GOT3 (cell line): Measurements from ENCODE around the gene MOSMO.
"Not testable (repeated sequence)": the region's sequence is repeated elsewhere in the genome, so short reads cannot be mapped to it uniquely, and the experiment has no call there.

Source experiments
- DNase-seq: peaks from one replicate; lab custom pipeline; 2025; ENCODE audit warnings: mixed read lengths; lab: John Stamatoyannopoulos, UW

MOSMO gene

GRCh38 chr16:22093331-22093730 is 85.4 kb downstream of the MOSMO start:
- no peak for DNase-seq

- DNase-seq, result no peak
Measured at GRCh38 chr16:22093996-22094395, 86.1 kb downstream of the MOSMO start.

- DNase-seq, result no peak
Measured at GRCh38 chr16:22098405-22099255, 90.7 kb downstream of the MOSMO start.

DNA sequence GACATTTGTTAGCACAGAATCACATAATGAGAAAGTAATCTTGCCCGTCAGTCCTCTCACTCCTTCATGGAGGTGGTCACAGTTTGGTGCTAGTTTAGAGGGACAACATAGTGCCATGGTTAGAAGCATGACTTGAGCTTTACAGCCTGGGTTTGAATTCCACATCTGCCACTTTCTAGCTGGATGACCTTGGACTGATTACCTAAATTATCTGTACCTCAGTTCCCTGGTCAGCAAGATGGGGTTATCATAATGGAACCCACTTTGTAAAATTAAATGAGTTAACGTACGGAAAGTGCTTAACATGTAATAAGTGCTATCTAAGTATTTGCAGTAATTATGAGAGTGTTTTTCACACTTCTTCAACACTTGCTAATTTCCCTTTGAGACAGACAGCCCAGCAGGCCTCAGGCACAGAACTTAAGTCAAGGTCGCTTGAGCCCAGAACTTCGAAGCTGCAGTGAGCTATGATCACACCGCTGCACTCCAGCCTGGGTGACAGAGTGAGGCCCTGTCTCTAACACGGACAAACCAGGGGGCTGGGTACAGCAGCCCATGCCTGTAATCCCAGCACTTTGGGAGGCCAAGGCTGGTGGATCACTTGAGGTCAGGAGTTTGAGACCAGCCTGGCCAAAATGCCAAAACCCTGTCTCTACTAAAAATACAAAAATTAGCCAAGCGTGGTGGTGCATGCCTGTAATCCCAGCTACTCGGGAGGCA is 91.5 kb downstream of the MOSMO start:
- DNase-seq, result no peak

DNA sequence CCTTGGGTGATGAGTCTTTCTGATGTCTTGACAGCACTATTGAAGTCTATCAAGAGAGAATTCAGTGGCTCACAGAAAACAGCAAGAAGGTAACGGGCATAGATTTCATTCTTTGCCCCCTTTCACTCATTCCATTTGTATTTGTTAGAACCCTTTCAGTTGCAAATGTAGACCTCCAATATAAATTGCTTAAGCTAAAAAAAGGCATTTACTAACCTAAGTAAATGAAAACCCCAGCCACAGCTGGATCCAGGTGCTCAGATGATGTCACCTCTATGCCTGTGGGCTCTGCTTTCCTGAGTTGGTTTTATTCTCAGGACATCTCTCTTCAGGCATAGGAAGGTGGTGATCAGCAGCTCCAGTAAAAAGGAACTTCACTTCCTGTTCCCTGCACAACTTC is 95.5 kb downstream of the MOSMO start:
- no peak for DNase-seq

GRCh38 chr16:22109258-22109898 is 101.5 kb downstream of the MOSMO start:
- DNase-seq, result no peak

DNA sequence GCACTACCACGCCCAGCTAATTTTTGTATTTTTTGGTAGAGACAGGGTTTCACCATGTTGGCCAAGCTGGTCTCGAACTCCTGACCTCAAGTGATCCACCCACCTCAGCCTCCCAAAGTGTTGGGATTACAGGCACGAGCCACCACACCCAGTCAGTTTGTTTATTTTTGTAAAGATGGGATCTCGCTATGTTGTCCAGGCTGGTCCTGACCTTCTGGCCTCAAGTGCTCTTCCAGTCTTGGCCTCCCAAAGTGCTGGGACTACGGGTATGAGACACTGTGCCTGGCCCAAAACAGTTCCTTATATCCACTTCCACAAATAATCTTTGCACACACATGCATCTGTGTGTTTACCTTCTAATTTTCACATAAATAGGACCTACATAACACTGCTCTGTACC is 103.7 kb downstream of the MOSMO start:
- DNase-seq, result not testable (repeated sequence)

DNA sequence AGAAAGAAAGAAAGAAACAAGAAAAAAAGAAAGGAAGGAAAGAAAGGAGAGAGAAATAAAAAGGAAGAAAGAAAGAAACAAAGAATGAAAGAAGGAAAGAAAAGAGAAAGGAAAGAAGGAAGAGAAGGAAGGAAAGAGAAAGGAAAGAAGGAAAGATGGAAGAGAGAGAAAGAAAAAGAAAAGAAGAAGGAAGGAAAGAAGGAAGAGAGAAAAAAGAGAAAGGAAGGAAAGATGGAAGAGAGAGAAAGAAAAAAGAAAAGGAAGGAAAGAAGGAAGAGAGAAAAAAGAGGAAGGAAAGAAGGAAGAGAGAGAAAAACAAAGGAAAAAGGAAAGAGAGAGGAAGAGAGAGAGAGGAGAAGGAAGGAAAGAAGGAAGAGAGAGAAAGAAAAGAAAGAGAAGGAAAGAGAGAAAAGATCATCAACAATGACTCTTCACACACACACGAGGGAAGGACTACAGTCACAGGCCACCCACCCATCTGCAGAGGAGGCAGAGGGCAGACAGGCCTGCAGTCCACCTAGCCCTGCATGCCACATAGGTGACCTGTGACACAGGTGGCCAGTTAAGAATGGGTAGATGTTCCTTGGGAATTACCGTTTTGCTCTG is 108.3 kb downstream of the MOSMO start:
- DNase-seq, result no peak

DNA sequence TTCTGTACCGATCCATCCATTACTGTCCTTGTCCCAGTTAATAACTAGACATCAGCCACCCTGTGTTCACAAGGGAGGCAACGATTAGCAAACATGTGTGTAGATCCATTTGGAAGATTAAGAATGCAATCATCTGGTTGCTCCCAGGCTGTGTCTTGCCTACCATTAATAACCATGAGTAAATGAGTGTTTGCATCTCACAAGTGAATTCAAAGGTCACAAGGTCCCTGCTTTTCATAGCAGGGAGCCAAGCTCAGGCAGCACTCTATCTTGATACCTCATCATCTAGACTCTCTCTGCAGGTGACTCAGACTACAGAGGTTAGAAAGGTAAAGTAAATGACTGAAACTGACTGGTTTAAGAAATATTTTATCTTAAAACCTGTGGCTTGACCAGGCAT is 109.7 kb downstream of the MOSMO start:
- DNase-seq, result no peak

- DNase-seq, result no peak
Measured at GRCh38 chr16:22120440-22120839, 112.5 kb downstream of the MOSMO start.

- DNase-seq, result no peak
Measured at GRCh38 chr16:22122239-22122638, 114.3 kb downstream of the MOSMO start.

- DNase-seq, result no peak
Measured at GRCh38 chr16:22123146-22123545, 115.2 kb downstream of the MOSMO start.

- DNase-seq, result no peak
Measured at GRCh38 chr16:22123759-22124490, 116.0 kb downstream of the MOSMO start.

DNA sequence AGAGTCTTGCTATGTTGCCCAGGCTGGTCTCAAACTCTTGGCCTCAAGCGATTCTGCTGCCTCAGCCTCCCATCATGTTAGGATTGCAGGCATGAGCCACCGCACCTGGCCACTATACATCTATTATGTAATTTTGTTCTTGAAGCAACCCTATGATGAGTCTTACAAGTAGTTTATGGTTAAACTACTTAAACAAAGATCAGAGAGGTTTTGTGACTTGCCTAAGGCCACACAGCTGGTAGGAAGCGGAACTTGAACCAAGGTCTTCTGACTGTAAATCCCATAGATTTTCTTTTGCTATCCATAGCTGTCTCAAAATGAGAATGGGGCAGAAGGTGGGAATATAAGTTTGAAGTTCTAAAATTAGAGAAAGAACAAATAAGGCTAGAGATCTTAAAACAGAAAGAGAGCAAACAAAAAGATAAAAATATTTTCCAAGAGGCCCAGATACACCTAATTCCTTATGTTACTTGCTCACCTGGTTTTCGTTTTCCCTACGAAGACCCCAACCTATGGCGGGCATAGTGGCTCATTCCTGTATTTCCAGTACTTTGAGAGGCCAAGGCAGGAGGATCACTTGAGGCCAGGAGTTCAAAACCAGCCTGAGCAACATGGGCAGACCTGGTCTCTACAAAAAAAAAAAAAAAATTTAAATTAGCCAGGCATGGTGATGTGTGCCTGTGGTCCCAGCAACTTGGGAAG is 116.8 kb downstream of the MOSMO start:
- no peak for DNase-seq

DNA sequence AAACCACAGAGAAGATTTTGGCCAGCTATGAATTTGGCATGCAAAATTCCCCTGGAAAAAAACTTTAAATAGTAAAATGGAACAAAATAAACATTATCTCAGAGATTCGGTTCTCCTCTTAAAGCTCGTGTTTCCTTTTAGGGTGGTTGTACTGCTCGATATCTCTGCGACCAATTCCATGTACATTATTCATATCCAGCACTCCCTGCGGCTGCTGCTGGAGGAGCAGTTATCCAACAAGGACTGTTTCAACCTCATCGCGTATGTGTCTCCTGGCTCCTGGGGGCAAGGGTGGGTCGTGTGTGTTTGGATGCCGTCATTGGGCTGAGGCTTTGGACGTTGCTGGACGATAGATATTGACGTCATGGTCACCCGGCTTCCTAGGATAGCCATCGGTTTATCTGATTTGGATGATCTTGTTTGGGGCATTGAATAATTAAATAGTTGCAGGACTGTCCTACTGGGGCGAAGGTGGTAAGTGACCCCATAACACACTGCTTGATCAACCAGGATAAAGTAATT is 118.2 kb downstream of the MOSMO start:
- no peak for DNase-seq

DNA sequence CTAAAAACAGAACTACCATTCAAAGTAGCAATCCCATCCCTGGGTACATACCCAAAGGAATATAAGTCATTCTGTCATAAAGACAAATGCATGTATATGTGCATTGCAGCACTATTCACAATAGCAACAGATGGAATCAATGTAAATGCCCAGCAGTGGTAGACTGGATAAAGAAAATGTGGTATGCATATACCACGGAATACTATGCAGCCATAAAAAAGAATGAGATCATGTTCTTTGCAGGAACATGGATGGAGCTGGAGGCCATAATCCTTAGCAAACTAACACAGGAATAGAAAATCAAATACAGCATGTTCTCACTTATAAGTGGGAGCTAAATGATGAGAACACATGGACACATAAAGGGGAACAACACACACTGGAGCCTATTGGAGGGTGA is 120.6 kb downstream of the MOSMO start:
- DNase-seq, result not testable (repeated sequence)

- no peak for DNase-seq
Measured at GRCh38 chr16:22130528-22130927, 122.6 kb downstream of the MOSMO start.

GRCh38 chr16:22132801-22133200 is 124.9 kb downstream of the MOSMO start:
- DNase-seq, result no peak
